Erythroblast (primary cell): ENCODE results near the gene ACTL6A.

Source experiments
- GATA1 ChIP-seq: IDR thresholded peaks from 2 replicates; pipeline ENCODE4 v1.6.1; 2011; ENCODE audit warnings: low read depth, mild to moderate bottlenecking, control low read depth, low read length, moderate library complexity
- POLR2A ChIP-seq: IDR thresholded peaks from 2 replicates; pipeline ENCODE4 v1.6.1; 2011; ENCODE audit warnings: mild to moderate bottlenecking, low read length

- TF ChIP-seq POLR2A, result no peak
- no peak for TF ChIP-seq GATA1
Measured at GRCh38 chr3:179558742-179559364, 3.9 kb upstream of the ACTL6A start.
